ENCODE results near the gene IL1RAP.

The IL1RAP gene

GRCh38 chr3:190577225-190577624, 63.3 kb downstream of the IL1RAP start:
- Histone ChIP-seq H3K4me1 (ENCODE audit: control insufficient read depth, insufficient read depth, low read length, poor library complexity, severe bottlenecking) (peaks cover 16% of the 10 kb centered on the region), H3K27ac (ENCODE audit: low read depth, low read length, severe bottlenecking) (no peak overlapping the region), H3K4me3 (ENCODE audit: extremely low read depth, insufficient read depth, low read length, poor library complexity, severe bottlenecking) (no peak overlapping the region), H3K36me3 (ENCODE audit: control insufficient read depth, insufficient read depth, low read length) (peaks cover 5% of the 10 kb centered on the region), H3K9me3 (ENCODE audit: control insufficient read depth, low read length) (no peaks in the 10 kb centered on the region)
- WGBS, 2 experiments (ENCODE audit: insufficient coverage in 2 of 2): 90 to 92% methylated on average over 3 to 4 of the region's 4 CpGs

GRCh38 chr3:190579514-190580137, 65.7 kb downstream of the IL1RAP start:
- Histone ChIP-seq H3K4me1 (ENCODE audit: control insufficient read depth, insufficient read depth, low read length, poor library complexity, severe bottlenecking) (peaks cover 16% of the 10 kb centered on the region), H3K9me3 (ENCODE audit: control insufficient read depth, low read length) (no peaks in the 10 kb centered on the region), H3K4me3 (ENCODE audit: extremely low read depth, insufficient read depth, low read length, poor library complexity, severe bottlenecking) (no peak overlapping the region), H3K27ac (ENCODE audit: low read depth, low read length, severe bottlenecking) (no peak overlapping the region), H3K36me3 (ENCODE audit: control insufficient read depth, insufficient read depth, low read length) (peaks cover 5% of the 10 kb centered on the region)
- 83 to 87% methylated on average over 1 to 2 of the region's 3 CpGs for WGBS, 2 experiments (ENCODE audit: insufficient coverage in 2 of 2)

- Histone ChIP-seq H3K27ac (ENCODE audit: low read depth, low read length, severe bottlenecking) (no peak overlapping the region), H3K4me3 (ENCODE audit: extremely low read depth, insufficient read depth, low read length, poor library complexity, severe bottlenecking) (no peak overlapping the region), H3K36me3 (ENCODE audit: control insufficient read depth, insufficient read depth, low read length) (peaks cover 5% of the 10 kb centered on the region), H3K9me3 (ENCODE audit: control insufficient read depth, low read length) (no peaks in the 10 kb centered on the region), H3K4me1 (ENCODE audit: control insufficient read depth, insufficient read depth, low read length, poor library complexity, severe bottlenecking) (peaks cover 24% of the 10 kb centered on the region)
- no CpG with 5 or more reads among the region's 2 CpGs for WGBS, 2 experiments (ENCODE audit: insufficient coverage in 2 of 2)
Measured at GRCh38 chr3:190580417-190580816, 66.5 kb downstream of the IL1RAP start.

- Histone ChIP-seq H3K27ac (ENCODE audit: low read depth, low read length, severe bottlenecking) (peak overlapping the region; percentile 57), H3K4me3 (ENCODE audit: extremely low read depth, insufficient read depth, low read length, poor library complexity, severe bottlenecking) (no peak overlapping the region), H3K9me3 (ENCODE audit: control insufficient read depth, low read length) (no peaks in the 10 kb centered on the region), H3K4me1 (ENCODE audit: control insufficient read depth, insufficient read depth, low read length, poor library complexity, severe bottlenecking) (peaks cover 25% of the 10 kb centered on the region), H3K36me3 (ENCODE audit: control insufficient read depth, insufficient read depth, low read length) (peaks cover 5% of the 10 kb centered on the region)
- WGBS, 2 experiments (ENCODE audit: insufficient coverage in 2 of 2): 64 to 83% methylated on average over 2 to 4 of the region's 5 CpGs
Measured at GRCh38 chr3:190581041-190581541, 67.2 kb downstream of the IL1RAP start.

- H3K4me1 ChIP-seq (ENCODE audit: control insufficient read depth, insufficient read depth, low read length, poor library complexity, severe bottlenecking): peaks cover 37% of the 10 kb centered on the region
- WGBS, 2 experiments (ENCODE audit: insufficient coverage in 2 of 2): 88 to 100% methylated on average over 1 to 2 of the region's 2 CpGs
- H3K4me3 ChIP-seq (ENCODE audit: extremely low read depth, insufficient read depth, low read length, poor library complexity, severe bottlenecking): no peak overlapping the region
- no peak overlapping the region for H3K27ac ChIP-seq (ENCODE audit: low read depth, low read length, severe bottlenecking)
- peaks cover under 1% of the 10 kb centered on the region for H3K36me3 ChIP-seq (ENCODE audit: control insufficient read depth, insufficient read depth, low read length)
- H3K9me3 ChIP-seq (ENCODE audit: control insufficient read depth, low read length): no peaks in the 10 kb centered on the region
Measured at GRCh38 chr3:190582667-190583066, 68.8 kb downstream of the IL1RAP start.

GRCh38 chr3:190585805-190586630, 72.1 kb downstream of the IL1RAP start:
- peaks cover 28% of the 10 kb centered on the region for H3K4me1 ChIP-seq (ENCODE audit: control insufficient read depth, insufficient read depth, low read length, poor library complexity, severe bottlenecking)
- H3K4me3 ChIP-seq (ENCODE audit: extremely low read depth, insufficient read depth, low read length, poor library complexity, severe bottlenecking): no peak overlapping the region
- H3K36me3 ChIP-seq (ENCODE audit: control insufficient read depth, insufficient read depth, low read length): no peaks in the 10 kb centered on the region
- WGBS, 2 experiments (ENCODE audit: insufficient coverage in 2 of 2): 56 to 86% methylated on average over 1 to 3 of the region's 6 CpGs
- no peaks in the 10 kb centered on the region for H3K9me3 ChIP-seq (ENCODE audit: control insufficient read depth, low read length)
- peak overlapping the region; percentile 85 for H3K27ac ChIP-seq (ENCODE audit: low read depth, low read length, severe bottlenecking)

GRCh38 chr3:190586631-190587011, 72.7 kb downstream of the IL1RAP start:
- Histone ChIP-seq H3K4me3 (ENCODE audit: extremely low read depth, insufficient read depth, low read length, poor library complexity, severe bottlenecking) (no peak overlapping the region), H3K4me1 (ENCODE audit: control insufficient read depth, insufficient read depth, low read length, poor library complexity, severe bottlenecking) (peaks cover 22% of the 10 kb centered on the region), H3K36me3 (ENCODE audit: control insufficient read depth, insufficient read depth, low read length) (no peaks in the 10 kb centered on the region), H3K27ac (ENCODE audit: low read depth, low read length, severe bottlenecking) (peak overlapping the region; percentile 85), H3K9me3 (ENCODE audit: control insufficient read depth, low read length) (no peaks in the 10 kb centered on the region)
- 70 to 80% methylated on average over 2 to 4 of the region's 4 CpGs for WGBS, 2 experiments (ENCODE audit: insufficient coverage in 2 of 2)

GRCh38 chr3:190588570-190588969, 74.7 kb downstream of the IL1RAP start:
- Histone ChIP-seq H3K4me3 (ENCODE audit: extremely low read depth, insufficient read depth, low read length, poor library complexity, severe bottlenecking) (no peak overlapping the region), H3K9me3 (ENCODE audit: control insufficient read depth, low read length) (no peaks in the 10 kb centered on the region), H3K36me3 (ENCODE audit: control insufficient read depth, insufficient read depth, low read length) (no peaks in the 10 kb centered on the region), H3K27ac (ENCODE audit: low read depth, low read length, severe bottlenecking) (no peak overlapping the region), H3K4me1 (ENCODE audit: control insufficient read depth, insufficient read depth, low read length, poor library complexity, severe bottlenecking) (peaks cover 21% of the 10 kb centered on the region)
- WGBS, 2 experiments (ENCODE audit: insufficient coverage in 2 of 2): no CpG with 5 or more reads among the region's 2 CpGs

GRCh38 chr3:190589326-190589725, 75.4 kb downstream of the IL1RAP start:
- H3K9me3 ChIP-seq (ENCODE audit: control insufficient read depth, low read length): no peaks in the 10 kb centered on the region
- H3K27ac ChIP-seq (ENCODE audit: low read depth, low read length, severe bottlenecking): no peak overlapping the region
- no peaks in the 10 kb centered on the region for H3K36me3 ChIP-seq (ENCODE audit: control insufficient read depth, insufficient read depth, low read length)
- 78 to 93% methylated on average over 4 to 5 of the region's 7 CpGs for WGBS, 2 experiments (ENCODE audit: insufficient coverage in 2 of 2)
- H3K4me1 ChIP-seq (ENCODE audit: control insufficient read depth, insufficient read depth, low read length, poor library complexity, severe bottlenecking): peaks cover 21% of the 10 kb centered on the region
- no peak overlapping the region for H3K4me3 ChIP-seq (ENCODE audit: extremely low read depth, insufficient read depth, low read length, poor library complexity, severe bottlenecking)

- WGBS, 2 experiments (ENCODE audit: insufficient coverage in 2 of 2): 100% methylated on average over 3 of the region's 6 CpGs; no CpG with 5 or more reads in 1 of the 2 experiments
- Histone ChIP-seq H3K36me3 (ENCODE audit: control insufficient read depth, insufficient read depth, low read length) (no peaks in the 10 kb centered on the region), H3K4me3 (ENCODE audit: extremely low read depth, insufficient read depth, low read length, poor library complexity, severe bottlenecking) (no peak overlapping the region), H3K9me3 (ENCODE audit: control insufficient read depth, low read length) (no peaks in the 10 kb centered on the region), H3K4me1 (ENCODE audit: control insufficient read depth, insufficient read depth, low read length, poor library complexity, severe bottlenecking) (peaks cover 12% of the 10 kb centered on the region), H3K27ac (ENCODE audit: low read depth, low read length, severe bottlenecking) (no peak overlapping the region)
Measured at GRCh38 chr3:190591080-190591479, 77.2 kb downstream of the IL1RAP start.

- Histone ChIP-seq H3K27ac (ENCODE audit: low read depth, low read length, severe bottlenecking) (no peak overlapping the region), H3K4me1 (ENCODE audit: control insufficient read depth, insufficient read depth, low read length, poor library complexity, severe bottlenecking) (no peaks in the 10 kb centered on the region), H3K4me3 (ENCODE audit: extremely low read depth, insufficient read depth, low read length, poor library complexity, severe bottlenecking) (no peak overlapping the region), H3K9me3 (ENCODE audit: control insufficient read depth, low read length) (no peaks in the 10 kb centered on the region), H3K36me3 (ENCODE audit: control insufficient read depth, insufficient read depth, low read length) (no peaks in the 10 kb centered on the region)
- 80 to 100% methylated on average over 1 to 2 of the region's 2 CpGs for WGBS, 2 experiments (ENCODE audit: insufficient coverage in 2 of 2)
Measured at GRCh38 chr3:190593075-190593474, 79.2 kb downstream of the IL1RAP start.

All from mesodermal cell (in vitro differentiated cells).